Measurements from ENCODE around the gene LRRTM4. TPM values are rescaled to one million over a fixed set of nuclear protein-coding genes. Genes with fewer than 3 reads are reported as not detected.

The LRRTM4 gene
- total RNA-seq, 4 donors from 2014 or later = not detected

- Histone ChIP-seq H3K27ac (no peak overlapping the region), H3K4me3 (no peak overlapping the region), H3K4me1 (no peaks in the 10 kb centered on the region), H3K27me3 (no peaks in the 10 kb centered on the region), H3K9me3 (no peaks in the 10 kb centered on the region), H3K36me3 (no peaks in the 10 kb centered on the region)
- 19 to 63% methylated on average over 1 of the region's 1 CpG for WGBS, 2 donors
- DNase-seq = no peak
- TF ChIP-seq POLR2A (IDR thresholded peaks at IDR 0.05) (no peak), CTCF (IDR thresholded peaks at IDR 0.05) (no peak)
- intact Hi-C loops (cut with DNase I) = no loop called here
Measured at GRCh38 chr2:77395011-77395410, 127.2 kb downstream of the LRRTM4 start.

- no peak overlapping the region for H3K4me3 ChIP-seq
- no peaks in the 10 kb centered on the region for H3K36me3 ChIP-seq
- no peak for DNase-seq
- TF ChIP-seq CTCF (IDR thresholded peaks at IDR 0.05) (no peak), POLR2A (IDR thresholded peaks at IDR 0.05) (no peak)
- no peaks in the 10 kb centered on the region for H3K4me1 ChIP-seq
- intact Hi-C loops (cut with DNase I) = no loop called here
- H3K9me3 ChIP-seq = no peaks in the 10 kb centered on the region
- no peaks in the 10 kb centered on the region for H3K27me3 ChIP-seq
- no peak overlapping the region for H3K27ac ChIP-seq
Measured at GRCh38 chr2:77391119-77391518, 131.1 kb downstream of the LRRTM4 start.

GRCh38 chr2:77387324-77387723, 134.9 kb downstream of the LRRTM4 start:
- TF ChIP-seq CTCF (IDR thresholded peaks at IDR 0.05) (no peak), POLR2A (IDR thresholded peaks at IDR 0.05) (no peak)
- WGBS, 2 donors = 59 to 70% methylated on average over 2 to 3 of the region's 3 CpGs
- H3K27me3 ChIP-seq = no peaks in the 10 kb centered on the region
- intact Hi-C loops (cut with DNase I) = no loop called here
- no peaks in the 10 kb centered on the region for H3K9me3 ChIP-seq
- H3K27ac ChIP-seq = no peak overlapping the region
- no peaks in the 10 kb centered on the region for H3K36me3 ChIP-seq
- no peak overlapping the region for H3K4me3 ChIP-seq
- DNase-seq = no peak
- no peaks in the 10 kb centered on the region for H3K4me1 ChIP-seq

GRCh38 chr2:77372636-77373035, 149.5 kb downstream of the LRRTM4 start:
- intact Hi-C loops (cut with DNase I) = no loop called here
- TF ChIP-seq CTCF (IDR thresholded peaks at IDR 0.05) = no peak
- no peak for TF ChIP-seq POLR2A (IDR thresholded peaks at IDR 0.05)
- Histone ChIP-seq H3K36me3 (no peaks in the 10 kb centered on the region), H3K27ac (no peak overlapping the region), H3K9me3 (no peaks in the 10 kb centered on the region), H3K4me1 (no peaks in the 10 kb centered on the region), H3K27me3 (no peaks in the 10 kb centered on the region), H3K4me3 (no peak overlapping the region)
- DNase-seq = no peak

GRCh38 chr2:77370511-77370910, 151.7 kb downstream of the LRRTM4 start:
- H3K27me3 ChIP-seq = no peaks in the 10 kb centered on the region
- H3K9me3 ChIP-seq = no peaks in the 10 kb centered on the region
- H3K4me3 ChIP-seq = no peak overlapping the region
- H3K4me1 ChIP-seq = no peaks in the 10 kb centered on the region
- H3K36me3 ChIP-seq = no peaks in the 10 kb centered on the region
- no peak overlapping the region for H3K27ac ChIP-seq
- whole genome bisulfite sequencing, 2 donors = 51 to 70% methylated on average over 3 of the region's 3 CpGs
- intact Hi-C loops (cut with DNase I) = no loop called here
- TF ChIP-seq POLR2A (IDR thresholded peaks at IDR 0.05) = no peak
- TF ChIP-seq CTCF (IDR thresholded peaks at IDR 0.05) = no peak
- no peak for DNase-seq

All from esophagus squamous epithelium (tissue), 5 donors.